Coronary artery (tissue), 2 donors: ENCODE measurements around the gene DHRS13.
"Not testable (repeated sequence)": the region's sequence is repeated elsewhere in the genome, so short reads cannot be mapped to it uniquely, and the experiment has no call there.

ENCODE experiments used
- DNase-seq: peaks from one replicate; pipeline ENCODE4 v3.0.0-alpha.2; 2017; ENCODE audit warnings: low spot score
- H3K27ac ChIP-seq, 2 donors: fragments of 200-600 bp; sonication (generic); one replicate each; pipeline ENCODE4 v1.5.1; 2016 to 2019
- H3K4me3 ChIP-seq: fragments of 200-600 bp; sonication (generic); 2 replicates; pipeline ENCODE4 v1.5.1; 2016; ENCODE audit warnings: mild to moderate bottlenecking, moderate library complexity
- TF ChIP-seq, protein P1 (sequence below): fragments of 200-600 bp; sonication (generic); IDR thresholded peaks from one replicate; pipeline ENCODE4 v1.5.1; 2019; ENCODE audit warnings: antibody characterized with exemption

The DHRS13 gene

DNA sequence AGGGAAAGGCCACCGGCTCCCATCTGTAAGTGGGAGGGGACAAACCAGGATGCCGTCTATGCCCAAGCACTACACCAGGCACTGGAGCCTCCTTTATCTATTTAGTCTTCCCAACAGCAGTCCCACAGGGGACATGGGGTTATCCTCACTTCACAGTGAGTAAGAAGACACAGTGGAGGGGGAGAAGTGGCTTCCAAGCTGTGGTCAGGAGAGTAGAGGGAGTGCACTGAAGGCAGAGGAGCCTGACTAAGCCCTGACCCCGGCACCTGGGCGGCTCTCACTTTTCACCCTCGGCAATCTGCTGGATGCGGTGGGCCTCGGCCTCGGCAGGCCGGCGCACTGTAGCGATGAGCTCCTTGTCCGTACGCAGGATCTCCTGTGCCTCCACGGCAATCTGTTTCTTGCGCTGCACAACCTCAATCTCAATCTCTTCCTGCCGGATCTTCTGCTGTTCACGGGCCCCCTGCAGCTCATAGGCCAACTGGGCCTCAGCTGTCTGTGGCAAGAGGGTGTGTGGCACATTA is 21.3 kb downstream of the DHRS13 start:
- no peak for DNase-seq
- TF ChIP-seq, protein P1, sequence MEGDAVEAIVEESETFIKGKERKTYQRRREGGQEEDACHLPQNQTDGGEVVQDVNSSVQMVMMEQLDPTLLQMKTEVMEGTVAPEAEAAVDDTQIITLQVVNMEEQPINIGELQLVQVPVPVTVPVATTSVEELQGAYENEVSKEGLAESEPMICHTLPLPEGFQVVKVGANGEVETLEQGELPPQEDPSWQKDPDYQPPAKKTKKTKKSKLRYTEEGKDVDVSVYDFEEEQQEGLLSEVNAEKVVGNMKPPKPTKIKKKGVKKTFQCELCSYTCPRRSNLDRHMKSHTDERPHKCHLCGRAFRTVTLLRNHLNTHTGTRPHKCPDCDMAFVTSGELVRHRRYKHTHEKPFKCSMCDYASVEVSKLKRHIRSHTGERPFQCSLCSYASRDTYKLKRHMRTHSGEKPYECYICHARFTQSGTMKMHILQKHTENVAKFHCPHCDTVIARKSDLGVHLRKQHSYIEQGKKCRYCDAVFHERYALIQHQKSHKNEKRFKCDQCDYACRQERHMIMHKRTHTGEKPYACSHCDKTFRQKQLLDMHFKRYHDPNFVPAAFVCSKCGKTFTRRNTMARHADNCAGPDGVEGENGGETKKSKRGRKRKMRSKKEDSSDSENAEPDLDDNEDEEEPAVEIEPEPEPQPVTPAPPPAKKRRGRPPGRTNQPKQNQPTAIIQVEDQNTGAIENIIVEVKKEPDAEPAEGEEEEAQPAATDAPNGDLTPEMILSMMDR = no peak
- no peak overlapping the region for H3K4me3 ChIP-seq
- H3K27ac ChIP-seq = no peak overlapping the region

DNA sequence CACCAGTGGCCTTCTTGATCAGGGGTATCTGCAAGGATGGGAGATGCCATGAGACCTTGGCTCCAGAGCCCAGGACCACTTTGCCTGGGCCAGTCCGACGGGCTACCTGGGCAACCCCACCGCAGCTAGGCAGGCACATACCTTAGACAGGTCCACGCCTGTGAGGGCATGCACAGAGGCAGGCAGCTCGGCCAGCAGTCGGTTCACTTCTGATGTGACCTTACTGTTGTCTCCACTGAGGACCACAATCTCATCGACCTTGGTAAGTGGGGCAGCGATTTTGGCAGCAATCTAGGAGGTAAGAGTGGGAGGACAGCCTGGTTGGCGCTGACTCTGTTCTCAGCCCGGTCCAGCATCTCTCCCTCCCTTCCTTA is 22.3 kb downstream of the DHRS13 start:
- TF ChIP-seq, protein P1 = no peak
- no peak overlapping the region for H3K4me3 ChIP-seq
- no peak for DNase-seq
- H3K27ac ChIP-seq = no peak overlapping the region

DNA sequence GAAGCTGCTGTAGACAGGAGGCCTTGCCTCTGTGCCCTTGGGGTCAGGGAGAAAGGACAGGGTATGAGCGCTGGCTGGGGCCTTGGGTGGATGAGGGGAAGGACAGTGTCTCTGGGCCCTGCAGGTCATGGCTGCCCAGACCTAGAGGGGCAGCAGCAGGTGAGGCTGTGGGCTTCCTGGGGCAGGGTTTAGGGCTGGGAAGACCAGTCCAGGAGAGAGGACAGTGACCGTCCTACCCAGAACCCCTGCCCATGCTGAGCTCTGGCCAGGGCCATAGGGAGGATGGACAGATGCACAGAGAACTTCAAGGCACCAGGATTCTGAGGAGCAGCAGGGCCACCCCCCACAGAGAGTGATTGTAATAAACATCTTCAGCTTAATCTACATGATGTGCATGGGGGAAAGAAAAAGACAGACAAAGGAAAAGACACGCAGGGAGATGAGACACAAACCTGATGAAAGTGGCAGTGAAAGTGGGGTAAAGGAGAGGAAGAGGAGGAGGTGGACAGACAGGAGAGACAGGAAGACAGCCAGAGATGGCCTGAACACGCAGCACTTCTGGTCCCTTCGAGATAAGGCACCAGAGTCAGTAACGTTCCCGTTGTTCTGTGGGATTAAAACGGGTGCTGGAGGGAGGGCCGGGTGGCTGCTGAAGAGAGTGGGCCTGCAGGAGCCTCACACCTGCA is 22.9 kb downstream of the DHRS13 start:
- Histone ChIP-seq H3K4me3 (no peak overlapping the region), H3K27ac (no peak overlapping the region)
- TF ChIP-seq, protein P1 = no peak
- no peak for DNase-seq

DNA sequence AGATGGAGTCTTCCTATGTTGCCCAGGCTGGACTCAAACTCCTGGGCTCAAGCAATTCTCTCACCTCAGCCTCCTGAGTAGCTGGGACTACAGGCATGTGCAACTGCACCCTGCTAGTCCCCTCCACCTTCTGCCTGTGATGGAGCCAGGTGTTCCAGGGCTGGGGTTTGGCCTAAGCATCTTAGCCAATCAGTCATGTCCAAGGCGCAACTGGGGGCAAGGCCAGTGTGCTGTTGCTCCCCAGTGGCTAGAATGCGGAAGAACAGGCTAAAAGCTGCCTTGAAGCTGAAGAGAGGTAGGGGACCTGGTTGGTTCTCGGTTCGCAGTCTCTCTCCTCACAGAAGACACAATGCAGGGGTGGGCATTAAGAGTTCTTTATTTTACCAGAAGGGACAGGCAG is 23.9 kb downstream of the DHRS13 start:
- Histone ChIP-seq H3K27ac (no peak overlapping the region), H3K4me3 (no peak overlapping the region)
- no peak for DNase-seq
- TF ChIP-seq, protein P1 = no peak

DNA sequence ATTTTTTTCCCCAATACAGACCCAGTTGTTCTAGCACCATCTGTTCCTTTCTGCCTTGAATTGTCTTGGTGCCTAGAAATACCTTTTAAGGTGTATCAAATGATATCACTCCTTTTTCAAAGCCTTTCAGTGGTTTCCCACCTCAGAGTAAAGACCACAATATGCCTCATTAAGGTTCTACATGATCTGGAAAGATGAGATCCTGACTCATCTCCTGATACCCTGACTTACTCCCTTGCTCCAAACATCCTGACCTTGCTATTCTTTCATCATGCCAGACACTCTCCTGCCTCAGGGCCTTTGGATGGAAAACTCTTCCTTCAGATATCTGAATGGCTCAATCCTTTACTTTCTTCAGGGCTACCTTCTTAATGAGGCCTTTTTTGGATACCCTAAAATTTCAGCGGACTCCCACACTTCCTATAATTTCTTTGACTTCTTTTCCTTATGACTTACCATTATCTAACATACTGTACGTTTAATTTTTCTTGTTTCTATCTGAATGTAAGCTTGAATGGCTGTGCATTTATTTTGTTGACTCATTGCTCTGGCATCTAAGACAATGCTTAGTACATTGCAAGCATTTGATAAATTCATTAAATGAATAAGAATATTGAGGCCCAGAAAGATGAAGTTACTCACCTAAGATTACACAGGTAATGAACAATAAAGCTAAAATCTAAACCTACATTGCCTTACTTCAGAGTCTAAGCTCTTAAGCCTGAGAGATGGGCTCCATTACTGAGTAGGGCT is 24.5 kb downstream of the DHRS13 start:
- no peak for DNase-seq
- Histone ChIP-seq H3K4me3 (no peak overlapping the region), H3K27ac (no peak overlapping the region)
- TF ChIP-seq, protein P1 = no peak

DNA sequence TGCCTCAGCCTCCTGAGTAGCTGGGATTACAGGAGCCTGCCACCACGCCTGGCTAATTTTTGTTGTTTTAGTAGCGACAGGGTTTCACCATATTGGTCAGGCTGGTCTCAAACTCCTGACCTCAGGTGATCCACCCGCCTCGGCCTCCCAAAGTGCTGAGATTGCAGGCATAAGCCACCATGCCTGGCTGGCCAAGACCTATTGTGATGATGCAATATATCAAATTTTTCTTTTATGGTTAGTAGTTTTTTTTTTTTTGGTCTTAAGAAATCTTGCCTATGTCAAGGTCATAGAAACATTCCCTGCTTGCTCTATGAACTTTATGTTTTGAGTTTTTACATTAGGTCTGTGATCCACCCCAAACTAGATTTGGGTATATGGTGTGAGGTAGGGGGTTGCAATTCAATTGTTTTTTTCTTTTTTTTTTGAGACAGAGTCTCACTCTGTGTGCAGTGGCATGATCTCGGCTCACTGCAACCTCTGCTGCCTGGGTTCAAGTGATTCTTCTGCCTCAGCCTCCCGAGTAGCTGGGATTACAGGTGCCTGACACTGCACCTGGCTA is 25.6 kb downstream of the DHRS13 start:
- H3K27ac ChIP-seq, DNase-seq, H3K4me3 ChIP-seq: not testable (repeated sequence)

DNA sequence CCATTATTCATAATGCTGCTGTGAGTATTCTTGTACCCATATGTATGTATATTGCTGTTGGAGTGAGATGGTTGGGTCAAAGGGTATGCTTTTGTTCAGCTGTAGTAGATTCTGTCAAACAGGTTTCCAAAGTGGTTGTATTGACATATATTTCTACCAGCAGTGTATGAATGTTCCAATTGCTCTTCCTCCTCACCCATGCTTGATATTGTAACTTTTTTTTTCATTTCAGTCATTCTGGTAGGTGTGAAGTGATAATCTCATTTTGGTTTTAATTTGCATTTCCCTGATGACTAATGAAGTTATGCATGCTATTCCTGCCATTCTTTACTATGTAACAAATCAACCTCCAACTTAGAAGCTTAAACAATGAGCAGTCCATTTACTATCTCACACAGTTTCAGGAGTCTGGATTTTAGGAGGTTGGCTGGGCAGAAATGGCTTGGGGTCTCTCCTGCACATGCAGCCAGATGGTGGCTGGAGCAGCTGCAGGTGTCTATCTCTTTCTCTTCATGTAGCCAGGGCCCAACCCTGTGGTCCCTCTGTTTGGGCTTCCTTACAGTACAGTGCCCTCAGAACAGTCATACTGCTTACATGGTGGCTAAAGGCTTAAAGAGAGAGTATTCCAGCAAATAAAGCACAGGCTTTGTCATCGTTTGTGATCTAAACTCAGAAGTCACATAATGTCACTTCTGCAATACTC is 26.9 kb downstream of the DHRS13 start:
- DNase-seq = no peak
- Histone ChIP-seq H3K27ac (no peak overlapping the region), H3K4me3 (no peak overlapping the region)
- TF ChIP-seq, protein P1 = no peak
